Parathyroid adenoma (tissue), 2 donors: ENCODE measurements around the gene LZTS2.

ENCODE experiments used
- H2AFZ ChIP-seq: fragments of 300-600 bp; sonication (generic); one replicate; pipeline ENCODE4 v1.7.0; 2017; ENCODE audit warnings: antibody characterized with exemption, mild to moderate bottlenecking
- H3K27ac ChIP-seq: fragments of 300-600 bp; sonication (generic); one replicate; pipeline ENCODE4 v1.7.0; 2017
- H3K27me3 ChIP-seq: fragments of 300-600 bp; sonication (generic); one replicate; pipeline ENCODE4 v1.7.0; 2017; ENCODE audit warnings: low read length; ENCODE audit not compliant: control insufficient read depth, insufficient read depth
- H3K36me3 ChIP-seq: fragments of 300-600 bp; sonication (generic); one replicate; pipeline ENCODE4 v1.7.0; 2017; ENCODE audit warnings: low read length; ENCODE audit not compliant: control insufficient read depth, insufficient read depth
- H3K4me1 ChIP-seq: fragments of 300-600 bp; sonication (generic); one replicate; pipeline ENCODE4 v1.7.0; 2017; ENCODE audit warnings: control low read depth
- H3K4me2 ChIP-seq: fragments of 300-600 bp; sonication (generic); one replicate; pipeline ENCODE4 v1.7.0; 2017; ENCODE audit warnings: low read length
- H3K4me3 ChIP-seq: fragments of 300-600 bp; sonication (generic); one replicate; pipeline ENCODE4 v1.7.0; 2017; ENCODE audit warnings: low read depth, low read length
- H3K79me2 ChIP-seq: fragments of 300-600 bp; sonication (generic); one replicate; pipeline ENCODE4 v1.7.0; 2017; ENCODE audit warnings: control low read depth
- H3K9ac ChIP-seq: fragments of 300-600 bp; sonication (generic); one replicate; pipeline ENCODE4 v1.7.0; 2017; ENCODE audit warnings: mild to moderate bottlenecking
- H3K9me3 ChIP-seq: fragments of 300-600 bp; sonication (generic); one replicate; pipeline ENCODE4 v1.7.0; 2017; ENCODE audit warnings: low read length; ENCODE audit not compliant: control insufficient read depth
- CTCF ChIP-seq: fragments of 300-600 bp; sonication (generic); IDR thresholded peaks from one replicate; pipeline ENCODE4 v1.7.0; 2017; ENCODE audit warnings: antibody characterized with exemption, mild to moderate bottlenecking
- donor health status: primary hyperparathyroidism.

LZTS2 gene

GRCh38 chr10:100982916-100983830, 16.4 kb upstream of the LZTS2 start:
- Histone ChIP-seq H3K27me3 (no peaks in the 10 kb centered on the region), H3K4me2 (no peak overlapping the region), H3K36me3 (no peaks in the 10 kb centered on the region), H2AFZ (no peak overlapping the region), H3K27ac (no peak overlapping the region), H3K4me3 (no peak overlapping the region), H3K4me1 (peaks cover 4% of the 10 kb centered on the region), H3K79me2 (peaks cover 5% of the 10 kb centered on the region), H3K9me3 (no peaks in the 10 kb centered on the region), H3K9ac (no peak overlapping the region)
- TF ChIP-seq CTCF: no peak

- TF ChIP-seq CTCF: no peak
- H2AFZ ChIP-seq: no peak overlapping the region
- no peak overlapping the region for H3K27ac ChIP-seq
- H3K27me3 ChIP-seq: no peaks in the 10 kb centered on the region
- no peak overlapping the region for H3K9ac ChIP-seq
- H3K9me3 ChIP-seq: no peaks in the 10 kb centered on the region
- H3K4me2 ChIP-seq: no peak overlapping the region
- peaks cover 6% of the 10 kb centered on the region for H3K4me1 ChIP-seq
- no peak overlapping the region for H3K4me3 ChIP-seq
- H3K36me3 ChIP-seq: no peaks in the 10 kb centered on the region
- H3K79me2 ChIP-seq: peaks cover 12% of the 10 kb centered on the region
Observed at GRCh38 chr10:100983868-100984671, 15.5 kb upstream of the LZTS2 start.

- Histone ChIP-seq H3K9me3 (no peaks in the 10 kb centered on the region), H2AFZ (no peak overlapping the region), H3K36me3 (no peaks in the 10 kb centered on the region), H3K27ac (no peak overlapping the region), H3K4me3 (no peak overlapping the region), H3K4me2 (no peak overlapping the region), H3K9ac (no peak overlapping the region), H3K27me3 (no peaks in the 10 kb centered on the region), H3K79me2 (peaks cover 17% of the 10 kb centered on the region), H3K4me1 (peaks cover 6% of the 10 kb centered on the region)
- no peak for TF ChIP-seq CTCF
Observed at GRCh38 chr10:100984672-100985177, 14.9 kb upstream of the LZTS2 start.

- Histone ChIP-seq H3K27me3 (no peaks in the 10 kb centered on the region), H3K4me2 (no peak overlapping the region), H3K4me1 (peaks cover 6% of the 10 kb centered on the region), H2AFZ (no peak overlapping the region), H3K4me3 (no peak overlapping the region), H3K79me2 (peaks cover 17% of the 10 kb centered on the region), H3K9me3 (no peaks in the 10 kb centered on the region), H3K9ac (no peak overlapping the region), H3K36me3 (no peaks in the 10 kb centered on the region), H3K27ac (no peak overlapping the region)
- TF ChIP-seq CTCF: no peak
Observed at GRCh38 chr10:100985336-100985735, 14.3 kb upstream of the LZTS2 start.
